Astrocyte (in vitro differentiated cells and primary cell): ENCODE results near the gene ZNF608. TPM values are rescaled to one million over a fixed set of nuclear protein-coding genes. Genes with fewer than 3 reads are reported as not detected.
A peak's percentile ranks its signal among the peaks of the same experiment; 100 is the strongest.

ENCODE experiments used
- DNase-seq: peaks from one replicate; pipeline ENCODE4 v3.0.0-alpha.2; 2010; ENCODE audit warnings: low read depth
- FAIRE-seq: peaks from 2 replicates; lab custom pipeline; 2011; peaks lifted over from hg19 to GRCh38; lab: Jason Lieb, UNC
- H2AFZ ChIP-seq: 2 replicates; pipeline ENCODE4 v1.6.0; 2012; ENCODE audit warnings: low read depth, low read length, inconsistent platforms
- H3K27ac ChIP-seq: 2 replicates; pipeline ENCODE4 v1.5.1; 2011; ENCODE audit warnings: low read depth, low read length, inconsistent platforms
- H3K27me3 ChIP-seq: 2 replicates; pipeline ENCODE4 v1.6.0; 2011; ENCODE audit warnings: low read length, inconsistent platforms; ENCODE audit not compliant: insufficient read depth
- H3K36me3 ChIP-seq: 2 replicates; pipeline ENCODE4 v1.5.1; 2011; ENCODE audit warnings: low read length, inconsistent platforms; ENCODE audit not compliant: insufficient read depth
- H3K4me1 ChIP-seq: 2 replicates; pipeline ENCODE4 v1.5.1; 2011; ENCODE audit warnings: low read length, inconsistent platforms; ENCODE audit not compliant: insufficient read depth
- H3K4me2 ChIP-seq: 2 replicates; pipeline ENCODE4 v1.6.0; 2012; ENCODE audit warnings: low read length, inconsistent platforms
- H3K4me3 ChIP-seq: 2 replicates; pipeline ENCODE4 v1.5.1; 2011; ENCODE audit warnings: low read depth, mild to moderate bottlenecking, low read length, inconsistent platforms; ENCODE audit not compliant: insufficient read depth
- H3K79me2 ChIP-seq: 2 replicates; pipeline ENCODE4 v1.6.0; 2012; ENCODE audit warnings: mild to moderate bottlenecking, low read length, inconsistent platforms; ENCODE audit not compliant: insufficient read depth
- H3K9ac ChIP-seq: 2 replicates; pipeline ENCODE4 v1.6.0; 2012; ENCODE audit warnings: mild to moderate bottlenecking, low read length, inconsistent platforms
- H3K9me3 ChIP-seq: 2 replicates; pipeline ENCODE4 v1.5.1; 2012; ENCODE audit warnings: low read depth, mild to moderate bottlenecking, low read length, inconsistent platforms; ENCODE audit not compliant: insufficient read depth
- H4K20me1 ChIP-seq: 2 replicates; pipeline ENCODE4 v1.6.0; 2012; ENCODE audit warnings: low read length, inconsistent platforms; ENCODE audit not compliant: insufficient read depth
- H3K27ac Mint-ChIP-seq: one replicate; pipeline ENCODE4 v1.8.0; 2021; ENCODE audit warnings: mild to moderate bottlenecking, mixed read lengths; ENCODE audit not compliant: unreplicated experiment
- H3K27me3 Mint-ChIP-seq: one replicate; pipeline ENCODE4 v1.8.0; 2021; ENCODE audit warnings: low read depth, mixed read lengths; ENCODE audit not compliant: unreplicated experiment
- H3K36me3 Mint-ChIP-seq: one replicate; pipeline ENCODE4 v1.8.0; 2021; ENCODE audit warnings: low read depth, mixed read lengths; ENCODE audit not compliant: unreplicated experiment
- H3K4me1 Mint-ChIP-seq: one replicate; pipeline ENCODE4 v1.8.0; 2021; ENCODE audit warnings: low read depth, mixed read lengths; ENCODE audit not compliant: unreplicated experiment
- H3K4me3 Mint-ChIP-seq: one replicate; pipeline ENCODE4 v1.8.0; 2021; ENCODE audit warnings: mild to moderate bottlenecking, moderate library complexity, mixed read lengths; ENCODE audit not compliant: unreplicated experiment
- H3K9me3 Mint-ChIP-seq: one replicate; pipeline ENCODE4 v1.8.0; 2021; ENCODE audit warnings: mild to moderate bottlenecking, mixed read lengths; ENCODE audit not compliant: unreplicated experiment
- CTCF ChIP-seq: IDR thresholded peaks from 2 replicates; pipeline ENCODE4 v1.5.1; 2011; ENCODE audit warnings: low read depth, mild to moderate bottlenecking, inconsistent platforms, low read length, moderate library complexity; ENCODE audit not compliant: insufficient read depth
- EZH2 ChIP-seq: IDR thresholded peaks from 2 replicates; pipeline ENCODE4 v1.6.1; 2012; ENCODE audit warnings: mild to moderate bottlenecking, low read length, inconsistent platforms; ENCODE audit not compliant: insufficient read depth
- total RNA-seq: library from RNA; stranded (reverse); gene quantifications from 2 replicates; pipeline ENCODE4 v1.2.1, GENCODE V29; 2021

The ZNF608 gene
- total RNA-seq, 1 donor from 2014 or later, result 57.3 TPM

GRCh38 chr5:124738681-124739633 lies 7.5 kb downstream of the ZNF608 start:
- H4K20me1 ChIP-seq, result peaks cover 43% of the 10 kb centered on the region
- H3K4me1 ChIP-seq, result peaks cover 44% of the 10 kb centered on the region
- H3K9ac ChIP-seq, result no peak overlapping the region
- no peak for DNase-seq
- H3K27ac ChIP-seq, result no peak overlapping the region
- peaks cover 81% of the 10 kb centered on the region for H3K79me2 ChIP-seq
- H2AFZ ChIP-seq, result no peak overlapping the region
- H3K36me3 ChIP-seq, result no peaks in the 10 kb centered on the region
- Mint-ChIP-seq H3K9me3 (no peaks in the 10 kb centered on the region), H3K27me3 (no peaks in the 10 kb centered on the region), H3K36me3 (no peaks in the 10 kb centered on the region), H3K4me1 (peaks cover 51% of the 10 kb centered on the region), H3K27ac (peak overlapping the region; percentile 94), H3K4me3 (no peak overlapping the region)
- TF ChIP-seq EZH2, result no peak
- peak; percentile 16 for TF ChIP-seq CTCF
- no peaks in the 10 kb centered on the region for H3K9me3 ChIP-seq
- H3K4me3 ChIP-seq, result no peak overlapping the region
- H3K27me3 ChIP-seq, result no peaks in the 10 kb centered on the region
- FAIRE-seq, result no peak
- peak overlapping the region; percentile 11 for H3K4me2 ChIP-seq

GRCh38 chr5:124737651-124738050 lies 8.8 kb downstream of the ZNF608 start:
- DNase-seq (no peak), FAIRE-seq (no peak)
- no peaks in the 10 kb centered on the region for H3K36me3 Mint-ChIP-seq
- no peaks in the 10 kb centered on the region for H3K9me3 ChIP-seq
- peaks cover 32% of the 10 kb centered on the region for H3K4me1 ChIP-seq
- H3K27ac ChIP-seq, result no peak overlapping the region
- H3K27me3 Mint-ChIP-seq, result no peaks in the 10 kb centered on the region
- H3K4me2 ChIP-seq, result no peak overlapping the region
- no peak overlapping the region for H3K9ac ChIP-seq
- peaks cover 56% of the 10 kb centered on the region for H3K4me1 Mint-ChIP-seq
- H4K20me1 ChIP-seq, result peaks cover 53% of the 10 kb centered on the region
- peaks cover 4% of the 10 kb centered on the region for H3K27me3 ChIP-seq
- H3K4me3 Mint-ChIP-seq, result no peak overlapping the region
- H2AFZ ChIP-seq, result no peak overlapping the region
- no peaks in the 10 kb centered on the region for H3K9me3 Mint-ChIP-seq
- H3K79me2 ChIP-seq, result peaks cover 78% of the 10 kb centered on the region
- H3K27ac Mint-ChIP-seq, result peak overlapping the region; percentile 27
- TF ChIP-seq CTCF (no peak), EZH2 (no peak)
- no peaks in the 10 kb centered on the region for H3K36me3 ChIP-seq
- H3K4me3 ChIP-seq, result no peak overlapping the region

- H3K27ac ChIP-seq, result no peak overlapping the region
- no peak overlapping the region for H2AFZ ChIP-seq
- H3K36me3 ChIP-seq, result no peaks in the 10 kb centered on the region
- peaks cover 64% of the 10 kb centered on the region for H3K4me1 Mint-ChIP-seq
- peaks cover 5% of the 10 kb centered on the region for H3K27me3 ChIP-seq
- DNase-seq, result no peak
- peak overlapping the region; percentile 84 for H3K4me2 ChIP-seq
- H3K27me3 Mint-ChIP-seq, result no peaks in the 10 kb centered on the region
- H3K9ac ChIP-seq, result no peak overlapping the region
- H3K9me3 ChIP-seq, result no peaks in the 10 kb centered on the region
- H3K36me3 Mint-ChIP-seq, result no peaks in the 10 kb centered on the region
- H3K9me3 Mint-ChIP-seq, result no peaks in the 10 kb centered on the region
- H3K27ac Mint-ChIP-seq, result peak overlapping the region; percentile 49
- no peak overlapping the region for H3K4me3 Mint-ChIP-seq
- no peak for TF ChIP-seq CTCF
- no peak for TF ChIP-seq EZH2
- no peak for FAIRE-seq
- no peak overlapping the region for H3K4me3 ChIP-seq
- peaks cover 86% of the 10 kb centered on the region for H3K79me2 ChIP-seq
- peaks cover 61% of the 10 kb centered on the region for H4K20me1 ChIP-seq
- peaks cover 27% of the 10 kb centered on the region for H3K4me1 ChIP-seq
These were observed 9.6 kb downstream of the ZNF608 start for GRCh38 chr5:124736805-124737188.
